Adrenal gland (tissue), 12 donors: ENCODE data around the gene OSBPL10. TPM values are rescaled to one million over a fixed set of nuclear protein-coding genes. Genes with fewer than 3 reads are reported as not detected.

Source experiments
- DNase-seq, 7 donors: peaks; one replicate each; pipeline ENCODE4 v3.0.0-alpha.2; 2019 to 2020
- H3K27ac ChIP-seq, 5 donors: fragments of 200-600 bp; sonication (generic) in 4 of 5; 1 replicate in 3 of 5; 2 replicates in 2 of 5; pipeline versions ENCODE4 v1.5.1 to v1.8.0; 2016 to 2020; ENCODE audit warnings: mild to moderate bottlenecking in 1 of 5
- H3K27me3 ChIP-seq: fragments of 200-600 bp; 2 replicates; pipeline ENCODE4 v1.8.0; 2021
- H3K36me3 ChIP-seq, 2 donors: fragments of 200-600 bp; replicated peaks in 1 of 2; 1 replicate in 1 of 2; 2 replicates in 1 of 2; pipeline versions ENCODE4 v1.5.1 to v1.8.0; 2018 to 2022
- H3K4me1 ChIP-seq, 2 donors: fragments of 200-600 bp; replicated peaks in 1 of 2; 1 replicate in 1 of 2; 2 replicates in 1 of 2; pipeline versions ENCODE4 v1.5.1 to v1.8.0; 2018 to 2021
- H3K4me3 ChIP-seq, 4 donors: fragments of 200-600 bp; sonication (generic) in 3 of 4; one replicate each; pipeline ENCODE4 v1.5.1; 2016 to 2018
- H3K9me3 ChIP-seq, 3 donors: fragments of 200-600 bp; sonication (generic) in 1 of 3; replicated peaks in 1 of 3; 1 replicate in 2 of 3; 2 replicates in 1 of 3; pipeline versions ENCODE4 v1.5.1 to v1.8.0; 2016 to 2021
- POLR2A ChIP-seq, 2 donors: fragments of 450-650 bp; IDR thresholded peaks; one replicate each; pipeline ENCODE4 v1.6.1; 2017; ENCODE audit warnings: antibody characterized with exemption in 2 of 2, mild to moderate bottlenecking in 2 of 2, moderate library complexity in 1 of 2
- WGBS, 4 donors: extraction: QIAGEN DNeasy Blood & Tissue Kit in 2 of 4; methylation state at CpG; one replicate each; pipeline versions ENCODE4 v1.1.5 to v1.1.7; 2013 to 2017; 5-methylcytosine and 5-hydroxymethylcytosine counted together
- intact Hi-C, 2 donors: fragments of 100-400 bp; cut with DNase I; formaldehyde crosslinking; loops; one replicate each; pipeline versions ENCODE4 v1.14.1 to v1.15.0; 2022 to 2023
- polyA plus RNA-seq, 3 donors: library from polyadenylated mRNA; stranded (reverse); fragments of 200-250 nt in 2 of 3; fragments of 350-450 nt in 1 of 3; fragmentation: Illumina TruSeq in 1 of 3; extraction: RNeasy Lipid Tissue Mini Kit (QIAGEN cat#74804) in 1 of 3; gene quantifications; one replicate each; pipeline ENCODE4 v1.2.3, GENCODE V29; 2013 to 2014
- total RNA-seq, 9 donors: library from RNA; depleted of rRNA in 4 of 9; stranded (reverse); fragments of >200 nt in 4 of 9; fragments of 120-200 nt in 1 of 9; fragmentation: NEBNext Ultra II Directional in 1 of 9; extraction: Animal tissue kit (Norgen Biotek cat#: 25700) in 1 of 9; gene quantifications; one replicate each; pipeline versions ENCODE4 v1.1.0 to v1.2.4, GENCODE V29; 2013 to 2023
- TF ChIP-seq, protein P1 (sequence below), 6 experiments: fragments of 450-650 bp in 4 of 6; fragments of 200-600 bp in 2 of 6; sonication (generic) in 1 of 6; IDR thresholded peaks; 1 replicate in 5 of 6; 2 replicates in 1 of 6; pipeline versions ENCODE4 v1.5.1 to v1.8.0; 2016 to 2021; ENCODE audit warnings: antibody characterized with exemption in 6 of 6, mild to moderate bottlenecking in 2 of 6, moderate library complexity in 1 of 6
- donor health status: healthy with polysubstance abuse.
- donor health status: Bipolar disorder and iron deficiency.
- donor health status: DM: yes; HTN: yes; CAD: no.
- donor health status: DM: no; HTN: no; CAD: no.
- donor health status: DM: no; HTN: no; CAD: no.
- donor health status: DM: yes; HTN: yes; CAD: no.

The OSBPL10 gene
- total and polyA plus RNA-seq, 12 donors = 2.0 to 55.6 (median 9.4) TPM

DNA sequence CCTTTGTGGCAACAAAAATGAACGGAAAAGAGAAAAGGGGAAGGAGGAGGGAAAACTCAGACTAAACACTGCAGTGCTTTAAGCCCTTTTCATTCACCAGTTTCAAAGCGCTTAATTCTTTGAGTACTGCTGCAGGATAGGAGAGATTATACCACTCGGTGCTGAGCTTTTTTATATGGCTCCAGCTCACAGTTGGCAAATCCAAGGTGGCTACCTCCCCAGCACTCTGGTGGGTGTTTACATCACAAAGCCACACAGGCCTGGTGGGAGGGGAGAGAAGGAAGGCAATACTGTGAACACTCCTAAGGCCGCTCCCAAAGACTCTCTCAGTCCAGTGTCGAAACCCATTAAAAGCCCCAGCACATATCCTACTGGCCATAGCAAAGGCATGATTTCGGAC lies 256.9 kb downstream of the OSBPL10 start:
- no peaks in the 10 kb centered on the region for H3K36me3 ChIP-seq
- no peaks in the 10 kb centered on the region for H3K4me1 ChIP-seq
- H3K27ac ChIP-seq = no peak overlapping the region
- H3K27me3 ChIP-seq = no peaks in the 10 kb centered on the region
- no peak for DNase-seq
- WGBS, 4 donors = 83 to 95% (median 90%) methylated on average over 6 of the region's 6 CpGs
- no peaks in the 10 kb centered on the region for H3K9me3 ChIP-seq
- H3K4me3 ChIP-seq = no peak overlapping the region
- no peak for TF ChIP-seq POLR2A (IDR thresholded peaks at IDR 0.05)
- TF ChIP-seq, protein P1, sequence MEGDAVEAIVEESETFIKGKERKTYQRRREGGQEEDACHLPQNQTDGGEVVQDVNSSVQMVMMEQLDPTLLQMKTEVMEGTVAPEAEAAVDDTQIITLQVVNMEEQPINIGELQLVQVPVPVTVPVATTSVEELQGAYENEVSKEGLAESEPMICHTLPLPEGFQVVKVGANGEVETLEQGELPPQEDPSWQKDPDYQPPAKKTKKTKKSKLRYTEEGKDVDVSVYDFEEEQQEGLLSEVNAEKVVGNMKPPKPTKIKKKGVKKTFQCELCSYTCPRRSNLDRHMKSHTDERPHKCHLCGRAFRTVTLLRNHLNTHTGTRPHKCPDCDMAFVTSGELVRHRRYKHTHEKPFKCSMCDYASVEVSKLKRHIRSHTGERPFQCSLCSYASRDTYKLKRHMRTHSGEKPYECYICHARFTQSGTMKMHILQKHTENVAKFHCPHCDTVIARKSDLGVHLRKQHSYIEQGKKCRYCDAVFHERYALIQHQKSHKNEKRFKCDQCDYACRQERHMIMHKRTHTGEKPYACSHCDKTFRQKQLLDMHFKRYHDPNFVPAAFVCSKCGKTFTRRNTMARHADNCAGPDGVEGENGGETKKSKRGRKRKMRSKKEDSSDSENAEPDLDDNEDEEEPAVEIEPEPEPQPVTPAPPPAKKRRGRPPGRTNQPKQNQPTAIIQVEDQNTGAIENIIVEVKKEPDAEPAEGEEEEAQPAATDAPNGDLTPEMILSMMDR (IDR thresholded peaks at IDR 0.05) = no peak
- intact Hi-C loops = no loop called here

GRCh38 chr3:31723701-31724100 lies 257.4 kb downstream of the OSBPL10 start:
- Histone ChIP-seq H3K36me3 (no peaks in the 10 kb centered on the region), H3K27ac (no peak overlapping the region), H3K9me3 (no peaks in the 10 kb centered on the region), H3K4me3 (no peak overlapping the region), H3K27me3 (no peaks in the 10 kb centered on the region), H3K4me1 (no peaks in the 10 kb centered on the region)
- intact Hi-C loops = no loop called here
- 73 to 78% (median 74%) methylated on average over 5 of the region's 5 CpGs for WGBS, 4 donors
- TF ChIP-seq POLR2A (IDR thresholded peaks at IDR 0.05) = no peak
- TF ChIP-seq, protein P1 (IDR thresholded peaks at IDR 0.05) = no peak
- no peak for DNase-seq

GRCh38 chr3:31721676-31722075 lies 259.4 kb downstream of the OSBPL10 start:
- no peaks in the 10 kb centered on the region for H3K9me3 ChIP-seq
- H3K36me3 ChIP-seq = no peaks in the 10 kb centered on the region
- H3K27me3 ChIP-seq = no peaks in the 10 kb centered on the region
- no peak for DNase-seq
- no peak overlapping the region for H3K27ac ChIP-seq
- intact Hi-C loops = no loop called here
- H3K4me1 ChIP-seq = no peaks in the 10 kb centered on the region
- H3K4me3 ChIP-seq = no peak overlapping the region
- TF ChIP-seq POLR2A (IDR thresholded peaks at IDR 0.05) = no peak
- TF ChIP-seq, protein P1 (IDR thresholded peaks at IDR 0.05) = no peak
- 72 to 83% (median 78%) methylated on average over 3 of the region's 3 CpGs for WGBS, 4 donors

DNA sequence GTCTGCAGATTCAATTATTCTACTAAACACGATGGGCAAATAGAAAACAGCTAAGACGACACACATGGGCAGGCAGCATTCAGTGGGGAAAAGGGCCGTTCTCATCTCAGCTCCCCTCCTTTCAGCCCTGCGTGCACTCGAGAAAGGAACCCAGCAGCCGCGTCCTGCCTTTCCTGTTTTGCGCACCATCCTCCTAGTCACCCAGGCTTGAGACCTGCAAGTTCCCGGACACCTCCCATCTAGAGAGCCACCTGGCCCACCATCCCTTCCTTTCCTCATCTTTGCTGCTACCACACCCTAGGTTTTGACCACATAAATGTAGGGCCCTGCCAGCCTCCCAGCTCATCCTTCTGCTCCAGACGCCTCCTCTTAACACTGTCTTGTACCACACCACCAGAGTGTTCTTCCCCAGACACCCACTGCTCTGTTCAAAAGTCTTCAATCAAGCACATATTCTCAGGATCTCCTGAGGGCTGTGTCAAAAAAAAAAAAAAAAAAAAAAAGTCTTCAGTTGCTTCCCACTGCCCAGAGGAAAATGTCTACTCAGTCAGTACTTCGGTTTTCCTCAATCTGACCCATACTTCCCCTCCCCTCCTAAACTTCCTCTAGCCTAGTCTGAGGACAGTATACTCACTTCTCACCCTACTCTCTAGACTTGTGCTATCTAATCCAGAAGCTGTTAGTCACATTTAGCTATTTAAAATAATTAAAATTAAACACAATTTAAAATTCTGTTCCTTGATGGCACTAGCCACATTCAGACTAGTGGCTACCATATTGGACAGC lies 266.4 kb downstream of the OSBPL10 start:
- intact Hi-C loops = no loop called here
- TF ChIP-seq POLR2A (IDR thresholded peaks at IDR 0.05) = no peak
- TF ChIP-seq, protein P1 (IDR thresholded peaks at IDR 0.05) = no peak
- H3K9me3 ChIP-seq = no peaks in the 10 kb centered on the region
- 77 to 89% (median 86%) methylated on average over 11 of the region's 11 CpGs for WGBS, 4 donors
- no peak overlapping the region for H3K27ac ChIP-seq
- no peaks in the 10 kb centered on the region for H3K27me3 ChIP-seq
- H3K4me3 ChIP-seq = no peak overlapping the region
- DNase-seq = no peak
- no peaks in the 10 kb centered on the region for H3K4me1 ChIP-seq
- no peaks in the 10 kb centered on the region for H3K36me3 ChIP-seq
